GM23248 (cell line): ENCODE data around the gene ARAP1.

ENCODE experiments used
- EZH2 ChIP-seq: fragments of 200-600 bp; sonication (generic); IDR thresholded peaks from 2 replicates; pipeline ENCODE4 v1.6.1; 2018; ENCODE audit warnings: antibody characterized with exemption, mild to moderate bottlenecking; ENCODE audit not compliant: insufficient read depth, poor library complexity, severe bottlenecking
- EZH2phosphoT487 ChIP-seq: fragments of 200-600 bp; sonication (generic); IDR thresholded peaks from 2 replicates; pipeline ENCODE4 v1.6.1; 2018; ENCODE audit warnings: antibody characterized with exemption, moderate library complexity, mild to moderate bottlenecking, low read depth; ENCODE audit not compliant: insufficient read depth

DNA sequence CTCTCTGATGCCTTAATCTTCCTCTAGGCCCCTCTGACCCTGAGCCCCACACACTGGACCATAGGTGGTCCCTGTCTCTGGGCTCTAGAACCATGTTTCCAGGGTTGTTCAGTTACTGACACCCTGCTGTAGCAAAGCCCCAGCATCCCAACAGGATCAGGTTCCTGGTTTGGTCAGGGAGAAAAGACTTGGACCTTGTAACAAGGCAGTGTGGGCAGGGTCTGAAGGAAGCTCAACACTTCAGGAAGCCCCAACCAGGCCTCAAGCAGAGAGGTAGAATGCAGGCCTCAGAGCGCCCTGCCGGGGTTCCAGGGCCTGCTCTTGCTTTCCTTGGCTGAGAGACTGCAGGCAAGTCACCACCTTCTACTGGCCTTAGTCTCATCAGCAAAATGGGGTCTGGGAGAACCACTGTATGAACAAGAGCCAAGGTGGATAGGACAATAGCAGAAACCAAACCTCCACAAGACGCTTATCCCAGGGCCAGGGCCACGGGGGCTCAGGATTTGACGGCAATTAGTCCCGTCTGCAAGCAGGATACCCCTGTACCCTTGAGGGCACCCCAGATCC lies 4.8 kb downstream of the ARAP1 start:
- TF ChIP-seq EZH2 (no peak), EZH2phosphoT487 (no peak)
